GM19023 (cell line): ENCODE measurements around the gene TAF3.
A peak's percentile ranks its signal among the peaks of the same experiment; 100 is the strongest.
"Not testable (repeated sequence)": the region's sequence is repeated elsewhere in the genome, so short reads cannot be mapped to it uniquely, and the experiment has no call there.

ENCODE experiments used
- ATAC-seq: cut with Tn5 transposase; IDR thresholded peaks from one replicate; pipeline ENCODE4 v1.9.1; 2021; ENCODE audit warnings: mild to moderate bottlenecking, moderate library complexity; ENCODE audit not compliant: unreplicated experiment

The TAF3 gene

GRCh38 chr10:7811000-7811399 lies 7.3 kb upstream of the TAF3 start:
- no peak for ATAC-seq

- not testable (repeated sequence) for ATAC-seq
Observed at GRCh38 chr10:7811743-7812142, 6.6 kb upstream of the TAF3 start.

GRCh38 chr10:7813481-7813880 lies 4.8 kb upstream of the TAF3 start:
- ATAC-seq, result no peak

- ATAC-seq, result no peak
Observed at GRCh38 chr10:7817576-7817975, 729 bp upstream of the TAF3 start.

GRCh38 chr10:7817984-7818294 lies 366 bp upstream of the TAF3 start:
- ATAC-seq, result peak; percentile 25

- ATAC-seq, result peak; percentile 34
Observed at GRCh38 chr10:7819121-7819460, 786 bp downstream of the TAF3 start.

- ATAC-seq, result no peak
Observed at GRCh38 chr10:7824251-7824650, 5.9 kb downstream of the TAF3 start.

- ATAC-seq, result no peak
Observed at GRCh38 chr10:7826971-7827370, 8.7 kb downstream of the TAF3 start.

- ATAC-seq, result no peak
Observed at GRCh38 chr10:7829289-7829834, 11.1 kb downstream of the TAF3 start.

- no peak for ATAC-seq
Observed at GRCh38 chr10:7832060-7832459, 13.8 kb downstream of the TAF3 start.

GRCh38 chr10:7833210-7833609 lies 14.9 kb downstream of the TAF3 start:
- ATAC-seq, result no peak

GRCh38 chr10:7834262-7834661 lies 16.0 kb downstream of the TAF3 start:
- ATAC-seq, result no peak

- no peak for ATAC-seq
Observed at GRCh38 chr10:7836571-7836970, 18.3 kb downstream of the TAF3 start.

GRCh38 chr10:7846591-7846990 lies 28.3 kb downstream of the TAF3 start:
- ATAC-seq, result no peak

- no peak for ATAC-seq
Observed at GRCh38 chr10:7853226-7853842, 35.0 kb downstream of the TAF3 start.

GRCh38 chr10:7853890-7854289 lies 35.6 kb downstream of the TAF3 start:
- ATAC-seq, result no peak

GRCh38 chr10:7855205-7855604 lies 36.9 kb downstream of the TAF3 start:
- ATAC-seq, result no peak

- ATAC-seq, result no peak
Observed at GRCh38 chr10:7856678-7857077, 38.4 kb downstream of the TAF3 start.

- ATAC-seq, result no peak
Observed at GRCh38 chr10:7857262-7857661, 39.0 kb downstream of the TAF3 start.

- ATAC-seq, result no peak
Observed at GRCh38 chr10:7861509-7862120, 43.3 kb downstream of the TAF3 start.

GRCh38 chr10:7862121-7862514 lies 43.8 kb downstream of the TAF3 start:
- no peak for ATAC-seq

GRCh38 chr10:7866176-7866575 lies 47.9 kb downstream of the TAF3 start:
- no peak for ATAC-seq

GRCh38 chr10:7872041-7872442 lies 53.7 kb downstream of the TAF3 start:
- ATAC-seq, result no peak
